Transverse colon (tissue), 4 donors: ENCODE results near the gene LRP1B. TPM values are rescaled to one million over a fixed set of nuclear protein-coding genes. Genes with fewer than 3 reads are reported as not detected.

Source experiments
- DNase-seq: peaks from one replicate; pipeline ENCODE4 v3.0.0-alpha.2; 2019
- H3K27ac ChIP-seq, 4 donors: fragments of 200-600 bp; sonication (generic); 2 replicates each; pipeline ENCODE4 v1.5.1; 2016 to 2018; ENCODE audit warnings: inconsistent platforms in 4 of 4
- H3K27me3 ChIP-seq: fragments of 200-600 bp; sonication (generic); 2 replicates; pipeline ENCODE4 v1.5.1; 2017; ENCODE audit warnings: inconsistent platforms
- H3K36me3 ChIP-seq, 4 donors: fragments of 200-600 bp; sonication (generic); 2 replicates each; pipeline ENCODE4 v1.5.1; 2017 to 2019; ENCODE audit warnings: inconsistent platforms in 4 of 4
- H3K4me1 ChIP-seq, 4 donors: fragments of 200-600 bp; sonication (generic); 2 replicates each; pipeline ENCODE4 v1.5.1; 2017 to 2020; ENCODE audit warnings: inconsistent platforms in 4 of 4
- H3K4me3 ChIP-seq, 4 donors: fragments of 200-600 bp; sonication (generic); 1 replicate in 1 of 4; 2 replicates in 3 of 4; pipeline versions ENCODE4 v1.5.1 to v1.6.1; 2017 to 2019; ENCODE audit warnings: inconsistent platforms in 4 of 4
- H3K9me3 ChIP-seq, 2 donors: fragments of 200-600 bp; sonication (generic); 2 replicates each; pipeline ENCODE4 v1.5.1; 2017 to 2019; ENCODE audit warnings: inconsistent platforms in 2 of 2
- EP300 ChIP-seq: sonication (generic); formaldehyde crosslinking; IDR thresholded peaks from one replicate; pipeline ENCODE4 v1.6.1; 2017; ENCODE audit warnings: antibody characterized with exemption, low read depth
- POLR2A ChIP-seq: fragments of 450-650 bp; IDR thresholded peaks from one replicate; pipeline ENCODE4 v1.6.1; 2016; ENCODE audit warnings: antibody characterized with exemption, mild to moderate bottlenecking, moderate library complexity
- POLR2AphosphoS5 ChIP-seq, 3 donors: sonication (generic); formaldehyde crosslinking; IDR thresholded peaks; one replicate each; pipeline ENCODE4 v1.6.1; 2016; ENCODE audit warnings: antibody characterized with exemption in 3 of 3
- WGBS, 2 donors: methylation state at CpG; one replicate each; pipeline ENCODE4 v1.1.5; 2018; ENCODE audit warnings: low coverage in 1 of 2; 5-methylcytosine and 5-hydroxymethylcytosine counted together
- in situ Hi-C, 4 donors: fragments of 200-750 bp; cut with MboI; loops; one replicate each; pipeline versions ENCODE4 v1.15.0 to v1.15.1; 2017; ENCODE audit warnings: low sequenced_read_pairs in 3 of 4, low pct_ligation_motif_present in 1 of 4, low pct_unique_long_range_greater_than_20kb in 1 of 4
- intact Hi-C: fragments of 100-400 bp; cut with DNase I; formaldehyde crosslinking; loops from one replicate; pipeline ENCODE4 v1.15.1; 2023; ENCODE audit warnings: low total_unique reads
- total RNA-seq, 4 donors: library from RNA; depleted of rRNA; stranded (reverse); fragments of >200 nt; gene quantifications; one replicate each; pipeline ENCODE4 v1.1.0, GENCODE V29; 2016
- TF ChIP-seq, protein P1 (sequence below), 5 experiments: fragments of 200-600 bp in 3 of 5; fragments of 450-650 bp in 2 of 5; sonication (generic) in 3 of 5; IDR thresholded peaks; 1 replicate in 2 of 5; 2 replicates in 3 of 5; pipeline ENCODE4 v1.5.1; 2016 to 2017; ENCODE audit warnings: antibody characterized with exemption in 5 of 5, inconsistent platforms in 3 of 5, mild to moderate bottlenecking in 2 of 5, moderate library complexity in 1 of 5

The LRP1B gene
- total RNA-seq, 4 donors from 2014 or later = 0.48 to 5.4 (median 0.82) TPM; not detected in 1

GRCh38 chr2:142045641-142046040, 85.2 kb downstream of the LRP1B start:
- intact Hi-C loops = loop anchor here (10.0 kb wide), 1 partner anchor 1861 kb away; no protein-coding TSS in a partner anchor
- in situ Hi-C loops = no loop called here
- no peak for TF ChIP-seq POLR2A
- 86 to 89% methylated on average over 3 to 4 of the region's 4 CpGs for WGBS, 2 donors
- DNase-seq = no peak
- H3K4me1 ChIP-seq = no peaks in the 10 kb centered on the region
- H3K36me3 ChIP-seq = no peaks in the 10 kb centered on the region
- H3K9me3 ChIP-seq = no peaks in the 10 kb centered on the region
- no peak overlapping the region for H3K27ac ChIP-seq
- no peak overlapping the region for H3K4me3 ChIP-seq
- H3K27me3 ChIP-seq = no peaks in the 10 kb centered on the region

- in situ Hi-C loops = no loop called here
- Histone ChIP-seq H3K4me1 (no peaks in the 10 kb centered on the region), H3K36me3 (no peaks in the 10 kb centered on the region), H3K27me3 (no peaks in the 10 kb centered on the region), H3K9me3 (no peaks in the 10 kb centered on the region), H3K27ac (no peak overlapping the region), H3K4me3 (no peak overlapping the region)
- intact Hi-C loops = loop anchor here (10.0 kb wide), 1 partner anchor 1859 kb away; no protein-coding TSS in a partner anchor
- DNase-seq = no peak
- TF ChIP-seq, protein P1, sequence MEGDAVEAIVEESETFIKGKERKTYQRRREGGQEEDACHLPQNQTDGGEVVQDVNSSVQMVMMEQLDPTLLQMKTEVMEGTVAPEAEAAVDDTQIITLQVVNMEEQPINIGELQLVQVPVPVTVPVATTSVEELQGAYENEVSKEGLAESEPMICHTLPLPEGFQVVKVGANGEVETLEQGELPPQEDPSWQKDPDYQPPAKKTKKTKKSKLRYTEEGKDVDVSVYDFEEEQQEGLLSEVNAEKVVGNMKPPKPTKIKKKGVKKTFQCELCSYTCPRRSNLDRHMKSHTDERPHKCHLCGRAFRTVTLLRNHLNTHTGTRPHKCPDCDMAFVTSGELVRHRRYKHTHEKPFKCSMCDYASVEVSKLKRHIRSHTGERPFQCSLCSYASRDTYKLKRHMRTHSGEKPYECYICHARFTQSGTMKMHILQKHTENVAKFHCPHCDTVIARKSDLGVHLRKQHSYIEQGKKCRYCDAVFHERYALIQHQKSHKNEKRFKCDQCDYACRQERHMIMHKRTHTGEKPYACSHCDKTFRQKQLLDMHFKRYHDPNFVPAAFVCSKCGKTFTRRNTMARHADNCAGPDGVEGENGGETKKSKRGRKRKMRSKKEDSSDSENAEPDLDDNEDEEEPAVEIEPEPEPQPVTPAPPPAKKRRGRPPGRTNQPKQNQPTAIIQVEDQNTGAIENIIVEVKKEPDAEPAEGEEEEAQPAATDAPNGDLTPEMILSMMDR (IDR thresholded peaks at IDR 0.05) = no peak
- no peak for TF ChIP-seq POLR2AphosphoS5 (IDR thresholded peaks at IDR 0.05)
- TF ChIP-seq POLR2A = no peak
- no peak for TF ChIP-seq EP300
- WGBS, 2 donors = 61 to 64% methylated on average over 3 of the region's 3 CpGs
These were observed 86.6 kb downstream of the LRP1B start for GRCh38 chr2:142044197-142044596.

DNA sequence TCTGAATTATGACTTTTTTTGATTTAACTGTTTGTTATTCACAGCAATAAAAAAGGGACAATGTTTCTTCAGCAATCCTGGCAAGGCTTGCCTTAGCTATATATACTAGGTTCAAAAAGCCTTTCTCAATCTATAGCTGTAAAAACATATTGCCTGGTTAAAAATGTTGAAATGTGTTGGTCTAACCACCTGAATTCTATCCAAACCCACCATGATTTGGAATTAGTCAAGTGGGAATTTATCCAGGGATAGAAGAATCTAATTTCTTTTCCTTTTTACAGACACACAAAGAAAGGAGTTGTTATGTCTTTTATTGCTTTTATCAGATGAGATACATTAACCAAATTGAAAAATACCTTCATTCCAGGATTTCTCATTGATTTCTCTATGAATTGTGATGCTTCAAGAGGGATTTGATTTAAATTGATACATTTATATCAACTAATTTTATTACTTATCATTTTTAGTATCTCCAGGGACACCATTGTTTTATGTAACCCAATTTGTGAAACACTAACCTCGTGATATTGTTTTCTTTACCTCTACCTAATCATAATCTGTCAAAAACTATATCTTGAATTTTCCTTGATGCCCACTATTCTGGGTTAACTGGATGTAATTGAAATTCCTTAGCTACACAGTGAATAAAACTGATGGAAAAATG, 88.1 kb downstream of the LRP1B start:
- H3K27ac ChIP-seq = no peak overlapping the region
- in situ Hi-C loops = no loop called here
- H3K4me1 ChIP-seq = no peaks in the 10 kb centered on the region
- H3K36me3 ChIP-seq = no peaks in the 10 kb centered on the region
- no peaks in the 10 kb centered on the region for H3K9me3 ChIP-seq
- no peaks in the 10 kb centered on the region for H3K27me3 ChIP-seq
- H3K4me3 ChIP-seq = no peak overlapping the region
- intact Hi-C loops = loop anchor here (10.0 kb wide), 1 partner anchor 1858 kb away; no protein-coding TSS in a partner anchor
- TF ChIP-seq POLR2AphosphoS5 (IDR thresholded peaks at IDR 0.05) (no peak), POLR2A (no peak)
- WGBS, 2 donors = 68 to 73% methylated on average over 1 of the region's 1 CpG
- no peak for DNase-seq

GRCh38 chr2:142041996-142042395, 88.8 kb downstream of the LRP1B start:
- TF ChIP-seq EP300 (no peak), POLR2AphosphoS5 (IDR thresholded peaks at IDR 0.05) (no peak), POLR2A (no peak)
- TF ChIP-seq, protein P1 (IDR thresholded peaks at IDR 0.05) = no peak
- Histone ChIP-seq H3K27me3 (no peaks in the 10 kb centered on the region), H3K27ac (no peak overlapping the region), H3K9me3 (no peaks in the 10 kb centered on the region), H3K36me3 (no peaks in the 10 kb centered on the region), H3K4me3 (no peak overlapping the region), H3K4me1 (no peaks in the 10 kb centered on the region)
- intact Hi-C loops = loop anchor here (10.0 kb wide), 1 partner anchor 1857 kb away; no protein-coding TSS in a partner anchor
- DNase-seq = no peak
- in situ Hi-C loops = no loop called here
- WGBS, 2 donors = 80 to 83% methylated on average over 6 of the region's 6 CpGs

GRCh38 chr2:142041105-142041504, 89.7 kb downstream of the LRP1B start:
- in situ Hi-C loops = no loop called here
- no peak overlapping the region for H3K27ac ChIP-seq
- H3K4me1 ChIP-seq = no peaks in the 10 kb centered on the region

More at GRCh38 chr2:142041105-142041504, 89.7 kb downstream of the LRP1B start:
- Histone ChIP-seq H3K36me3 (no peaks in the 10 kb centered on the region), H3K27me3 (no peaks in the 10 kb centered on the region), H3K9me3 (no peaks in the 10 kb centered on the region), H3K4me3 (no peak overlapping the region)
- TF ChIP-seq EP300 = no peak
- no peak for TF ChIP-seq POLR2AphosphoS5 (IDR thresholded peaks at IDR 0.05)
- TF ChIP-seq, protein P1 (IDR thresholded peaks at IDR 0.05) = no peak
- no peak for TF ChIP-seq POLR2A
- WGBS, 2 donors = 83 to 85% methylated on average over 1 of the region's 1 CpG
- intact Hi-C loops = loop anchor here (10.0 kb wide), 1 partner anchor 1856 kb away; no protein-coding TSS in a partner anchor
- DNase-seq = no peak
